Measurements from ENCODE around the gene WSCD2.

WSCD2 gene

GRCh38 chr12:108228746-108229145 lies 99.7 kb downstream of the WSCD2 start:
- Histone ChIP-seq H3K27me3 (replicated peaks; ENCODE audit: control insufficient read depth, insufficient read depth, low read length) (peaks cover 2% of the 10 kb centered on the region; the same call in 1 of the 2 replicates), H3K36me3 (ENCODE audit: control insufficient read depth, insufficient read depth, low read length) (no peaks in the 10 kb centered on the region), H3K4me3 (replicated peaks; ENCODE audit: low read depth, low read length) (no peak overlapping the region)
- DNase-seq (ENCODE audit: extremely low read depth, insufficient read length) = no peak
- TF ChIP-seq CTCF (IDR thresholded peaks at IDR 0.05; ENCODE audit: insufficient read depth, low read length, poor library complexity, severe bottlenecking) = no peak

GRCh38 chr12:108231109-108231905 lies 102.2 kb downstream of the WSCD2 start:
- DNase-seq (ENCODE audit: extremely low read depth, insufficient read length) = no peak

DNA sequence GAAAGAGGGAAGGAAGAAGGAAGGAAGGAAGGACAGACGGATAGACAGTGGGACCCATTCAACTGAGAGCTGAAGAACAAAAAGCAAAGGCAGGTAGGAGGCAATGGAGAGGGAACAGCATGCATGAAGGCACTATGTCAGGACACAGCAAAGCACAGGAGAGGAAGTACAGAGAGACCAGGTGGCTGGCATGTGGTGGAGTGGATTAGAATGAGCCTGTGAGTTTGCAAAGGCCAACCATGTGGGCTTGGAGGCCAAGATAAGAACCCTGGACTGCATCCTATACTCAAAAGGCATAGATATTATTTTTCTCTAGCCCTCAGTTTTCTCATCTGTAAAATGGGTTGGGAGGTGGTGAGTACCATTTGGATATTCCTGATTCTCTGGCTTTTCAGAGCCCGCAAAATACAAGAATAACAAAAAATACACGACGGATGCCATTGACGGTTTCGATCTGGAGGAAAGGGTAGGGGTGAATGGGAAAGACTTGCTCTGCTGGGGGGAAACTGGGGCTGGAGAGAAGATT lies 102.9 kb downstream of the WSCD2 start:
- TF ChIP-seq CTCF (IDR thresholded peaks at IDR 0.05; ENCODE audit: insufficient read depth, low read length, poor library complexity, severe bottlenecking) = no peak
- DNase-seq (ENCODE audit: extremely low read depth, insufficient read length) = no peak
- Histone ChIP-seq H3K36me3 (ENCODE audit: control insufficient read depth, insufficient read depth, low read length) (no peaks in the 10 kb centered on the region), H3K4me3 (replicated peaks; ENCODE audit: low read depth, low read length) (no peak overlapping the region), H3K27me3 (replicated peaks; ENCODE audit: control insufficient read depth, insufficient read depth, low read length) (peaks cover 2% of the 10 kb centered on the region; the same call in 1 of the 2 replicates)

More at GRCh38 chr12:108231109-108231905, 102.2 kb downstream of the WSCD2 start:
- H3K27me3 ChIP-seq (replicated peaks; ENCODE audit: control insufficient read depth, insufficient read depth, low read length) = peaks cover 2% of the 10 kb centered on the region; the same call in 1 of the 2 replicates
- H3K36me3 ChIP-seq (ENCODE audit: control insufficient read depth, insufficient read depth, low read length) = no peaks in the 10 kb centered on the region
- H3K4me3 ChIP-seq (replicated peaks; ENCODE audit: low read depth, low read length) = no peak overlapping the region
- TF ChIP-seq CTCF (IDR thresholded peaks at IDR 0.05; ENCODE audit: insufficient read depth, low read length, poor library complexity, severe bottlenecking) = no peak

DNA sequence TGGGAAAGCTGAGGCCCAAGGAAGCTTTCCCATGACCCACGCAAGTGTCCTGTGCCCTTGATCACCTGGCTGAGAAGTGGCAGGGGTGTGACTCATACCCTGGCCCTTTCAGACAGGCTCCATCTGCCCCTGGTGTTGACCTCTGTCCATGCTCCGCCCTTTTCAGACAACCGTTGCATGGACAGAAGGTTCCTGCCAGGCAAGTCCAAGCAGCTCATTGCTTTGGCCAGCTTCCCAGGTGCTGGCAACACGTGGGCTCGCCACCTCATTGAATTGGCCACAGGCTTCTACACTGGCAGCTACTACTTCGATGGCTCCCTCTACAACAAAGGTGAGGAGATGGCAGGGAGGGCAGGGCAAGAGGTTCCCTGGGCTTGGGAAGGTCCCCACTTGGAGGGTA lies 103.5 kb downstream of the WSCD2 start:
- Histone ChIP-seq H3K4me3 (replicated peaks; ENCODE audit: low read depth, low read length) (no peak overlapping the region), H3K27me3 (replicated peaks; ENCODE audit: control insufficient read depth, insufficient read depth, low read length) (no peaks in the 10 kb centered on the region), H3K36me3 (ENCODE audit: control insufficient read depth, insufficient read depth, low read length) (no peaks in the 10 kb centered on the region)
- no peak for DNase-seq (ENCODE audit: extremely low read depth, insufficient read length)
- no peak for TF ChIP-seq CTCF (IDR thresholded peaks at IDR 0.05; ENCODE audit: insufficient read depth, low read length, poor library complexity, severe bottlenecking)

DNA sequence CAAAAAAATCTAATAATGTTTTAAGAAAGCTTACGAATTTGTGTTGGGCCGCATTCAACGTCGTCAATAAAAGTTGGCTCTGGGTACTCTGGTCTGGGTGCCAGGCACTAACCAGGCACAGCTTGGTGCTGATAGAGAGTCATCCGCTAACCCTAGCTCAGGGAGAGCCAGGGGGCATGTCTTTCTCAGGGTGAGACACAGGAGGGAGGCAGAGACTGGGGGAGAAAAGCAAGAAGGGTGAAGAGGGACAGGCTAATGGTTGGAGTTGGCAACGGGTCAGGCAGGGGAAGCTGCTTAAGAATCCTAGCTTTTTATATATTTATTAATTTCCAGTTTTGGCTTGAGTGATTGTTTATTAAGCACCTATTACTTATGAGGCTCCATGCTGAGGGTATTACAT lies 105.1 kb downstream of the WSCD2 start:
- H3K36me3 ChIP-seq (ENCODE audit: control insufficient read depth, insufficient read depth, low read length) = no peaks in the 10 kb centered on the region
- no peak overlapping the region for H3K4me3 ChIP-seq (replicated peaks; ENCODE audit: low read depth, low read length)
- no peak for DNase-seq (ENCODE audit: extremely low read depth, insufficient read length)
- peak; percentile 45 for TF ChIP-seq CTCF (IDR thresholded peaks at IDR 0.05; ENCODE audit: insufficient read depth, low read length, poor library complexity, severe bottlenecking)
- H3K27me3 ChIP-seq (replicated peaks; ENCODE audit: control insufficient read depth, insufficient read depth, low read length) = no peaks in the 10 kb centered on the region
